AML-193 (cell line): ENCODE measurements around the gene MYB.
A peak's percentile ranks its signal among the peaks of the same experiment; 100 is the strongest.
"Not testable (repeated sequence)": the region's sequence is repeated elsewhere in the genome, so short reads cannot be mapped to it uniquely, and the experiment has no call there.

Experiments used
- DNase-seq, 2 experiments: peaks; one replicate each; lab custom pipeline; 2025; lab: John Stamatoyannopoulos, UW

The MYB gene

GRCh38 chr6:135180542-135181332 is at the start of gene MYB:
Gene MYB, plus strand, starts transcription at chr6:135181308. Its CDS starts 206 bp downstream, at chr6:135181514.
- peak; percentile 95 to 97 for DNase-seq

GRCh38 chr6:135132776-135133175 is 48.3 kb upstream of the MYB start:
- no peak for DNase-seq

DNA sequence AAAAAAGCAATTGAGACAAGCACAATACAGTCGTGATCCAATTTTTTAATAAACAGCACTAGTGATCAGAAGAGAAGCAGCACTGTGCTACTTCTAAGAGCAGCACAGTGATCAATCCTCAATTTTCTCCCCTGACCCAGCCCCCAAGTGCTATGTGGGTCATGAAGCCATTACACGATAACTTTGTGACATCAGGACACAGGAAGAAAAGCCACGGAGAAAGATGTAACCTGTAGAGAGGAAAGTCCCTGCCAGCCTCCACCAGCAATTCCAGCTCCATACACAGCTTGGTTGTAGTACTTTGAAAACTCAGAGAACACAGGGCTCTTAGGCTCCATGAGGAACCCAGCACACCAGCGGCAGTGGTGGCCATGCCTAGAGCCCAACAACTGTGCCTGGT is 45.3 kb upstream of the MYB start:
- no peak for DNase-seq

DNA sequence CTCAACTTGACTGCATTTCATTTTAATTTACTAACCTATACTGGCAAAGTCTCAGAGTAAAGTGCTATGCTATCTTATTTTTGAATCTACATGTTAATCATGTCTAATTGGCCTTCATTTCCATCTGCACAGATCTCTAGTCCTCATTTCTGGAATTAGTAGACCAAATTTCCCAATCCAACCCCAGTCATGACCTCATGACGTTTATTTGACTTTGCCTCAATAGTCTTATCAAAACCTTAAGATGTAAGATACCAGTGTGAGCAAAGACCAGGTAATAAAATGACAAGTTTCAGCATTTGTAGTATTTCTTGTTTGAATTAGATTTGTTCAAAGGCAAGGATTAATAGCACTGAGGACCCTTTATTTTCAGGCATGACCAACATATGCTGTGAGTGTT is 43.3 kb upstream of the MYB start:
- DNase-seq = no peak

- no peak for DNase-seq
Measured at GRCh38 chr6:135141182-135141581, 39.9 kb upstream of the MYB start.

GRCh38 chr6:135141728-135142127 is 39.4 kb upstream of the MYB start:
- no peak for DNase-seq

GRCh38 chr6:135142232-135142631 is 38.9 kb upstream of the MYB start:
- DNase-seq = not testable (repeated sequence)

- no peak for DNase-seq
Measured at GRCh38 chr6:135144673-135145062, 36.4 kb upstream of the MYB start.

GRCh38 chr6:135145063-135145800 is 35.9 kb upstream of the MYB start:
- peak; percentile 79 to 81 for DNase-seq

DNA sequence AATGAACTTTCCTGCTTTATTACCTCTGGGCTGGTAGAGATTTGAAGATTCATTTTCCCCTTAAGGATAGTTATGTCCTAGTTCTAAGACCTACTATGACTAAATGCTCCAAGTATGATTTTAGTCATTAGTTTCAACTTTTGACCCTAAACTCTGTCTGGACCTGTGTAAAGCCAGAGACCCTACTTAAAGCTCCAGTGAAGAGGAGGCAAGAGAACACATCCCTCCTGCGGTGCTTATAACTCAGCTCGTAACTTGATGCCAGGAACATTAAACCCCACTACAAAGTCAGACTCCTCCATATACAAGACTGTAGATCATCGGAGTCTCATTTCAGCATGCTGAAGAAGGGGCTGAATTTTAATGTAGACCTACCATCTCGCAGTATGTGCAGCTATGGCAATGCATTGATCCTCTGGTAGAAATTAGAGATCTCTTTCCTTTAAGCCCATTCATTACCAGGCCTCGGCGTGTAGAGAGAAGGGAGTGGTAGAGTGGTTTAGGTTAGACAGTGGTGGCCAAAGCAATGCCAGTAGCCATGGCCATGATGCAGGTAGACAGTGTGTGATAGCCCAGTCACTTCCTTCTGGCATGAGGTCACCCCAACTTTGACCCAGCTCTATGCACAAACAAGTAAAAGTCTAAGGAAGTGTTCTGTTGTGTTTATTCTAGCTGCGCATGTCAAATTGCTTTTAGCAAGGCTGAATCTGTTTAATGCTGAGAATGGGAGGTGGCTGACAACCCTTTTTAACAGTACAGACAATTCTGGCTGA is 34.8 kb upstream of the MYB start:
- DNase-seq = no peak

DNA sequence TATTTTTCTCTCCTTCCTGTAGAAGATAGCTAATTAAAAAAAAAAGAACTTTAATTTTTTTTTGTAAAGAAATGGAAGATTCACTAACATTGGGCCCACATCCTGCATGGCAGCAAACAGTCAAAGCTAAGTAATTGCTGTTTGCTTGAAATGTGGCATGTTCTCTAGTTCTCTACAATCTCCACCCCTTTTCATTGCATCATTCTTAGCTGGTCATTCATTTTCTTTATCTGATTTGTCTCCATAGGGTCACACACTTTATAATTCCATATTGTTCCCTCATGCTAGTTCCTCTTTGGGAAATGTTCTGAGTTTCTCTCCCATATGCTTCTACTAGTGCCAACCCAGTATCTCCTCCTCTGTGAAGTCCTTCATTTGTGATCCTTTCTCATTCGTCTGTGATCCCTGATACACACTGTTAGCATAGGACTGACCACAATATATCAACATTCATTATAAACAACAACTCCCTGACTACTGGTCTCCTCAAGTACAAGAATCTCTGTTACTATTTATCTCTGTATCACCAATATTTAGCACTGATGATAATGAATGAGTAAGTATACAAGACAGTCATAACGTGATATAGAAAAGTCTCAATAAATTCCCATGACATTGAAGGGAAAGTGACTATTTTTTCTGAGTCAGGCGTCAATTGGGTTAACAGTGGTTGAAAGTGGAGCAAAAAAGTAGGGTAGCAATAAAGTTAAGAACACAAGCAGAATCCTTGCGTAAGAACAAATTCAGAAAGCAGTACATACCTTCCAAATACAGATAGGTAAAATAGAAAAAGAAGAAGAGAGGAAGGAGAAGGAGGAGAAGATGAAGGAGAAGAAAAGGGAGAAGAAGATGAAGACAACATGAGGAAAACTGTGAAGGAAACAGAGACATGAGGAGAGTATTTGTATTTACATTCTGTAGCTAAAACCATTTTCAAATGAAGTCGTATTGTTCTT is 33.2 kb upstream of the MYB start:
- peak; percentile 56 to 58 for DNase-seq

DNA sequence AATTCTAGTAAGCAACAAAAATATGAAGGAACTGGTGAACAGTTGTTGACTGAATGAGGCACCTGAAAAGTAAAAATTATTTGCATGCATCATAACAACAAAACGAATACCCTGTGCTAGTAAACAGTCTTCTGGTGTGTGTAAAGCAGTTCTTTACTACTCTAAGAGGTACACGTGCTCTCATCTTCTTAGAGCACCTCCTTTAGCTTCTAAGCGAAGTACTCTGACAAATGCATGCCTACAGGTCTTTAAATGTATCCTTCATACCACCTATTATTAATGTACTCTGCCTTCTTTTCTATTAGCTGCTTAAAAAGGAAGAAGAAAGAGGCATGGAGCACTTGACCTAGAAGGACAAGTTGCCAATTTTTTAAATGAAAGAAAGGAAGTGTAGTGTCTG is 32.2 kb upstream of the MYB start:
- DNase-seq = no peak

GRCh38 chr6:135149376-135149775 is 31.7 kb upstream of the MYB start:
- DNase-seq = peak; percentile 93 to 94

DNA sequence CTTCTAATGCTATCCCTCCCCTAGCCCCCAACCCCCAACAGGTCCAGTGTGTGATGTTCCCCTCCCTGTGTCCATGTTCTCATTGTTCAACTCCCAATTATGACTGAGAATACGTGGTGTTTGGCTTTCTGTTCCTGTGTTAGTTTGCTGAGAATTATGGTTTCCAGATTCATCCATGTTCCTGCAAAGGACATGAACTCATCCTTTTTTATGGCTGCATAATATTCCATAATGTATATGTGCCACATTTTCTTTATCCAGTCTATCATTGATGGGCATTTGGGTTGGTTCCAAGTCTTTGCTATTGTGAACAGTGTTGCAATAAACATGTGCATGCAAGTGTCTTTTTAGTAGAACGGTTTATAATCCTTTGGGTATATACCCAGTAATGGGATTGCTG is 30.6 kb upstream of the MYB start:
- DNase-seq = not testable (repeated sequence)

GRCh38 chr6:135154125-135154524 is 27.0 kb upstream of the MYB start:
- DNase-seq = not testable (repeated sequence)

- DNase-seq = no peak
Measured at GRCh38 chr6:135158397-135158796, 22.7 kb upstream of the MYB start.

DNA sequence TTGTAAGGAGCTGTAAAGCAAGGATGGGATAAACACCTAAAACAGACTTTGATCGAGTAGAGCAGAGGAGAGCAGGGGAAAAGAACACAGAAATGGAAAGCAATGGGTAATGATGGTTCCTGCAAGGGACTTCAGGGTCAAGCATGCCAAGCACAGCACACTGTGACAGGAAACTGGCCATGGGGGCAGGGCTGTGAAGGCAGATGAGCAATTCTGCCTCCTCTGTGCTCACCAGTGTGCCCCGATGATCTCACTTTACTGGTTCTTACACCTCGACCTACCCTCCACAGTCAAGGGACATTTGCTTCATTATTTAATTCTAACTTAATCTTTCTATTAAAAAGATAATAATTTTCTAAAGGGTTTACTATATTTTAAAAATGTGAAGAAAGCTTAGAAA is 21.6 kb upstream of the MYB start:
- DNase-seq = peak; percentile 73 to 77

- DNase-seq = no peak
Measured at GRCh38 chr6:135161411-135162395, 19.4 kb upstream of the MYB start.

- DNase-seq = peak in 1 of 2 experiments; percentile 18
Measured at GRCh38 chr6:135162678-135163439, 18.2 kb upstream of the MYB start.

DNA sequence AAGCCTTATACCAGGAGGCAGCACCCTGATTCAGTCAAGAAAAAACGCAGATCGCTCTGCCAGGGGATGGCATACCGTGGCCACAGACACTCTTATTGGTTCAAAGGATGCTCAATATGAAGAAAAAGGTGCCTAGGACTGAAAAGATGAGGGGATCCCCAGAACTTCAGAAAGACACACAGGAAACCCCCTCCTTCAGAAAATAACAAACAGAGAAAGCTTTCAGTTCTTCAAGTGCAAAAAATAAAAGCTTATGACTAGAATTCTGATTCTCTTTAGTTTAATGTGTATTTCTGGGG is 17.7 kb upstream of the MYB start:
- no peak for DNase-seq
